Neural progenitor cell (in vitro differentiated cells): Measurements from ENCODE around the gene LRP1-AS. TPM values are rescaled to one million over a fixed set of nuclear protein-coding genes. Genes with fewer than 3 reads are reported as not detected.

ENCODE experiments used
- DNase-seq: peaks from one replicate; pipeline ENCODE4 v3.0.0-alpha.2; 2016; ENCODE audit warnings: low spot score
- H2AFZ ChIP-seq: fragments of 200-600 bp; sonication (generic); replicated peaks from 2 replicates; pipeline ENCODE4 v1.6.1; 2016; ENCODE audit warnings: antibody characterized with exemption
- H3F3A ChIP-seq: fragments of 200-600 bp; sonication (generic); 2 replicates; pipeline ENCODE4 v1.6.1; 2016; ENCODE audit warnings: antibody characterized with exemption, low read depth
- H3K27ac ChIP-seq: fragments of 200-600 bp; sonication (generic); 2 replicates; pipeline ENCODE4 v1.5.1; 2016; ENCODE audit warnings: mild to moderate bottlenecking
- H3K27me3 ChIP-seq: fragments of 200-600 bp; sonication (generic); 2 replicates; pipeline ENCODE4 v1.6.1; 2016; ENCODE audit warnings: mild to moderate bottlenecking, moderate library complexity
- H3K36me3 ChIP-seq: fragments of 200-600 bp; sonication (generic); 2 replicates; pipeline ENCODE4 v1.5.1; 2016
- H3K4me1 ChIP-seq: fragments of 200-600 bp; sonication (generic); 2 replicates; pipeline ENCODE4 v1.6.1; 2016; ENCODE audit warnings: mixed run types
- H3K4me2 ChIP-seq: fragments of 200-600 bp; sonication (generic); 2 replicates; pipeline ENCODE4 v1.6.1; 2016
- H3K4me3 ChIP-seq: fragments of 200-600 bp; sonication (generic); 2 replicates; pipeline ENCODE4 v1.5.1; 2016
- H3K79me2 ChIP-seq: fragments of 200-600 bp; sonication (generic); 2 replicates; pipeline ENCODE4 v1.6.1; 2016; ENCODE audit warnings: low read depth
- H3K9ac ChIP-seq: fragments of 200-600 bp; sonication (generic); 2 replicates; pipeline ENCODE4 v1.6.1; 2016
- H3K9me3 ChIP-seq: fragments of 200-600 bp; sonication (generic); 2 replicates; pipeline ENCODE4 v1.5.1; 2016; ENCODE audit warnings: low read depth
- H4K20me1 ChIP-seq: fragments of 200-600 bp; sonication (generic); 2 replicates; pipeline ENCODE4 v1.6.1; 2016; ENCODE audit warnings: low read depth
- H3K27ac Mint-ChIP-seq: 3 replicates; pipeline ENCODE4 v1.8.0; 2021; ENCODE audit warnings: mixed read lengths
- H3K27me3 Mint-ChIP-seq: 2 replicates; pipeline ENCODE4 v1.8.0; 2022; ENCODE audit warnings: low read depth, mild to moderate bottlenecking, inconsistent platforms, moderate library complexity, mixed read lengths; ENCODE audit not compliant: insufficient read depth
- H3K36me3 Mint-ChIP-seq: 3 replicates; pipeline ENCODE4 v1.8.0; 2021; ENCODE audit warnings: mixed read lengths
- H3K4me1 Mint-ChIP-seq: 3 replicates; pipeline ENCODE4 v1.8.0; 2021; ENCODE audit warnings: mixed read lengths
- H3K4me3 Mint-ChIP-seq: 3 replicates; pipeline ENCODE4 v1.8.0; 2021; ENCODE audit warnings: mild to moderate bottlenecking, moderate library complexity, mixed read lengths
- H3K9me3 Mint-ChIP-seq: 3 replicates; pipeline ENCODE4 v1.8.0; 2020; ENCODE audit warnings: mixed read lengths
- EZH2 ChIP-seq: fragments of 200-600 bp; sonication (generic); IDR thresholded peaks from 2 replicates; pipeline ENCODE4 v1.6.1; 2017; ENCODE audit warnings: antibody characterized with exemption, mild to moderate bottlenecking, moderate library complexity
- EZH2phosphoT487 ChIP-seq: fragments of 200-600 bp; sonication (generic); IDR thresholded peaks from 2 replicates; pipeline ENCODE4 v1.6.1; 2017; ENCODE audit warnings: antibody characterized with exemption
- total RNA-seq: library from RNA; depleted of rRNA; stranded (reverse); fragments of >200 nt; gene quantifications from 2 replicates; pipeline ENCODE4 v1.2.3, GENCODE V29; 2015; ENCODE audit warnings: low replicate concordance
- TF ChIP-seq, protein P1 (sequence below): fragments of 200-600 bp; sonication (generic); IDR thresholded peaks from 2 replicates; pipeline ENCODE4 v1.5.1; 2017; ENCODE audit warnings: antibody characterized with exemption, mild to moderate bottlenecking

LRP1-AS gene
- total RNA-seq, 1 donor from 2014 or later = not detected

DNA sequence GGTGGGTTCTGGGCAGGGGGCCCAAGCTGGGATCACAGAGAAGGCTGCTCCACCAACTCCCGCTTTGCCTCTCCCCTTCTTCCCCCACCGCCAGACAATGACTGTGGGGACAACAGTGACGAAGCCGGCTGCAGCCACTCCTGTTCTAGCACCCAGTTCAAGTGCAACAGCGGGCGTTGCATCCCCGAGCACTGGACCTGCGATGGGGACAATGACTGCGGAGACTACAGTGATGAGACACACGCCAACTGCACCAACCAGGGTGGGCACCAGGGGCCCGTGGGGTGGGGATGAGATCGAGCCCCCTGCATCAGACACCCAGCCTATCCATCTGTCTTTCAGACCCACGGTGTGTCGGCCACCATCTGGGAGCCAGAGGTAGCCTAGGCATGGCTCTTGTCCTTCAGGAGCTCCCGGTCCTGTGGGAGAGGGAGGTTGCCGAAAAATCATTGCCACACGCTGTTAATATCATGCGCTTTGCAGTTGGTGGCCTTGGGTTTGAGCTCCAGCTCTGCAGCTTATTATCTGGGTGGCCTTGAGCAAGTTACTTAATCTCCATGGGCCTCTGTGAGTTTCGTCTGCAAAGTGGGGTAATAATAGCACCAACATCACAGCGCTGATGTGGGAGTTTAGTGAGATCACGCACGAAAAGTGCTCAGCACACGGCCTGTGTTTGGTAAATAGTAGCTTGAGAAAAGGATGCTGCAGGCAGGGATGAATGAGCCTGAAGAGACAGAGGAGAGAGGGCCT, 21.8 kb upstream of the LRP1-AS start:
- Histone ChIP-seq H3K9me3 (no peaks in the 10 kb centered on the region), H3K4me1 (no peaks in the 10 kb centered on the region), H3K36me3 (no peaks in the 10 kb centered on the region), H3K9ac (no peak overlapping the region), H3K4me2 (no peak overlapping the region), H3K4me3 (no peak overlapping the region), H3K27ac (no peak overlapping the region), H2AFZ (no peak overlapping the region), H3F3A (no peaks in the 10 kb centered on the region), H3K79me2 (no peaks in the 10 kb centered on the region), H3K27me3 (no peaks in the 10 kb centered on the region), H4K20me1 (peaks cover 10% of the 10 kb centered on the region)
- peaks cover 13% of the 10 kb centered on the region for H3K4me1 Mint-ChIP-seq
- no peak overlapping the region for H3K27ac Mint-ChIP-seq
- no peak for DNase-seq
- H3K9me3 Mint-ChIP-seq = no peaks in the 10 kb centered on the region
- H3K36me3 Mint-ChIP-seq = peaks cover 34% of the 10 kb centered on the region
- peaks cover 11% of the 10 kb centered on the region for H3K27me3 Mint-ChIP-seq
- no peak overlapping the region for H3K4me3 Mint-ChIP-seq
- TF ChIP-seq, protein P1, sequence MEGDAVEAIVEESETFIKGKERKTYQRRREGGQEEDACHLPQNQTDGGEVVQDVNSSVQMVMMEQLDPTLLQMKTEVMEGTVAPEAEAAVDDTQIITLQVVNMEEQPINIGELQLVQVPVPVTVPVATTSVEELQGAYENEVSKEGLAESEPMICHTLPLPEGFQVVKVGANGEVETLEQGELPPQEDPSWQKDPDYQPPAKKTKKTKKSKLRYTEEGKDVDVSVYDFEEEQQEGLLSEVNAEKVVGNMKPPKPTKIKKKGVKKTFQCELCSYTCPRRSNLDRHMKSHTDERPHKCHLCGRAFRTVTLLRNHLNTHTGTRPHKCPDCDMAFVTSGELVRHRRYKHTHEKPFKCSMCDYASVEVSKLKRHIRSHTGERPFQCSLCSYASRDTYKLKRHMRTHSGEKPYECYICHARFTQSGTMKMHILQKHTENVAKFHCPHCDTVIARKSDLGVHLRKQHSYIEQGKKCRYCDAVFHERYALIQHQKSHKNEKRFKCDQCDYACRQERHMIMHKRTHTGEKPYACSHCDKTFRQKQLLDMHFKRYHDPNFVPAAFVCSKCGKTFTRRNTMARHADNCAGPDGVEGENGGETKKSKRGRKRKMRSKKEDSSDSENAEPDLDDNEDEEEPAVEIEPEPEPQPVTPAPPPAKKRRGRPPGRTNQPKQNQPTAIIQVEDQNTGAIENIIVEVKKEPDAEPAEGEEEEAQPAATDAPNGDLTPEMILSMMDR = no peak
- TF ChIP-seq EZH2phosphoT487 (no peak), EZH2 (no peak)

DNA sequence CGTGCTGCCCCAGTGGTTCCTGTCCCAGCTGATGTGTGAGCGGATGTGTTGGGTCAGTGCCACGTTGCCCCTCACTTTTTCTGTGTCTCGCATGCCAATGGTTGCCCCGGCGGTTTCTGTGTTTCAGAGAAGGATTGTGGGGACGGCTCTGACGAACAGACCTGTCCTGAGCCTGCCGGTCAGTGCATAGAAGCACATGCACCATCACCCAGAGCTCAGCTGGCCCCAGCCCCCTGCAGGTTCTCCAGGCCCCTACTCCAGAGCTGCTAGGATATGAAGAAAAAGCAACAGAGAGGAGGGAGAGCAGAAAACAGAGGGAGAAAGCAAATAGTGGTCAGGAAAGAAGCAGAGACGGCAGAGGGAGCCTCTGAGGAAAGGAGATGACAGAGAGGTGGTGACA, 20.6 kb upstream of the LRP1-AS start:
- H3K4me1 ChIP-seq = no peaks in the 10 kb centered on the region
- no peaks in the 10 kb centered on the region for H3K27me3 ChIP-seq
- H3K36me3 ChIP-seq = no peaks in the 10 kb centered on the region
- H3K9me3 ChIP-seq = no peaks in the 10 kb centered on the region
- H4K20me1 ChIP-seq = peaks cover 10% of the 10 kb centered on the region
- DNase-seq = no peak
- no peak overlapping the region for H3K4me3 ChIP-seq
- H3K79me2 ChIP-seq = no peaks in the 10 kb centered on the region
- H3K27me3 Mint-ChIP-seq = peaks cover 9% of the 10 kb centered on the region
- H3K27ac ChIP-seq = no peak overlapping the region
- peaks cover 31% of the 10 kb centered on the region for H3K36me3 Mint-ChIP-seq
- H3K27ac Mint-ChIP-seq = no peak overlapping the region
- H3K9ac ChIP-seq = no peak overlapping the region
- H3K4me1 Mint-ChIP-seq = peaks cover 13% of the 10 kb centered on the region
- no peak overlapping the region for H2AFZ ChIP-seq
- H3K9me3 Mint-ChIP-seq = no peaks in the 10 kb centered on the region
- H3K4me3 Mint-ChIP-seq = no peak overlapping the region
- TF ChIP-seq, protein P1 = no peak
- no peak for TF ChIP-seq EZH2phosphoT487
- TF ChIP-seq EZH2 = no peak
- H3K4me2 ChIP-seq = no peak overlapping the region
- no peaks in the 10 kb centered on the region for H3F3A ChIP-seq

DNA sequence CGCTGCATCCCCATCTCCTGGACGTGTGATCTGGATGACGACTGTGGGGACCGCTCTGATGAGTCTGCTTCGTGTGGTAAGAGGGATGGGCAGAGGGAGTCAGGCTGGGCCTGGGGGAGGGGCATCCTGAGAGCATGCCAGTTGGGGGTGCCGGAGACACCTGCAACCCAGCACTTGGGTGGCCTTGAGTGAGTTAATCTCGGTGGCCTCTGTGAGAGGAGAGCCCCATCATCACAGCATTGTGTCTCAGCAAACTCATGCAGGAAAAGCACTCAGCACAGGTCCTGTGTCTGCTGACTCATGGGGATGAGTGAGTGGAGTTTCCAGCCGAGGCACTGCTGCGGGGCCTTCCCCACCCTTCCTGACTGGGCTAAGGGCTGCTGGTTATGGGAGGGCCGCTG, 19.6 kb upstream of the LRP1-AS start:
- TF ChIP-seq EZH2phosphoT487 (no peak), EZH2 (no peak)
- TF ChIP-seq, protein P1 = no peak
- Mint-ChIP-seq H3K4me3 (no peak overlapping the region), H3K4me1 (peaks cover 9% of the 10 kb centered on the region), H3K9me3 (no peaks in the 10 kb centered on the region), H3K36me3 (peaks cover 32% of the 10 kb centered on the region), H3K27ac (no peak overlapping the region), H3K27me3 (peaks cover 7% of the 10 kb centered on the region)
- Histone ChIP-seq H3F3A (no peaks in the 10 kb centered on the region), H3K4me3 (no peak overlapping the region), H3K9me3 (no peaks in the 10 kb centered on the region), H4K20me1 (peaks cover 7% of the 10 kb centered on the region), H3K9ac (no peak overlapping the region), H3K4me1 (no peaks in the 10 kb centered on the region), H3K36me3 (no peaks in the 10 kb centered on the region), H3K27ac (no peak overlapping the region), H3K27me3 (no peaks in the 10 kb centered on the region), H2AFZ (no peak overlapping the region), H3K79me2 (no peaks in the 10 kb centered on the region), H3K4me2 (no peak overlapping the region)
- no peak for DNase-seq
